Mesothelial cell of epicardium (in vitro differentiated cells): ENCODE measurements around the gene ATAD1. TPM values are rescaled to one million over a fixed set of nuclear protein-coding genes. Genes with fewer than 3 reads are reported as not detected.

ENCODE experiments used
- DNase-seq, 2 experiments: peaks; one replicate each; pipeline ENCODE4 v3.0.0; 2021; ENCODE audit warnings: low spot score in 2 of 2; ENCODE audit not compliant: unreplicated experiment in 2 of 2
- H3K27ac Mint-ChIP-seq: 2 replicates; pipeline ENCODE4 v1.8.0; 2021; ENCODE audit warnings: mixed read lengths
- H3K27me3 Mint-ChIP-seq: 2 replicates; pipeline ENCODE4 v1.8.0; 2021; ENCODE audit warnings: low read depth, mixed read lengths
- H3K36me3 Mint-ChIP-seq: 2 replicates; pipeline ENCODE4 v1.8.0; 2021; ENCODE audit warnings: mixed read lengths
- H3K4me1 Mint-ChIP-seq: 2 replicates; pipeline ENCODE4 v1.8.0; 2021; ENCODE audit warnings: mixed read lengths
- H3K4me3 Mint-ChIP-seq: 2 replicates; pipeline ENCODE4 v1.8.0; 2021; ENCODE audit warnings: mild to moderate bottlenecking, moderate library complexity, mixed read lengths
- H3K9me3 Mint-ChIP-seq: 2 replicates; pipeline ENCODE4 v1.8.0; 2021; ENCODE audit warnings: mixed read lengths
- CTCF ChIP-seq: fragments of 200-600 bp; sonication (generic); IDR thresholded peaks from one replicate; pipeline ENCODE4 v1.5.0; 2021; ENCODE audit warnings: antibody characterized with exemption; ENCODE audit not compliant: unreplicated experiment
- total RNA-seq: library from RNA; stranded (reverse); gene quantifications from 3 replicates; pipeline ENCODE4 v1.2.1, GENCODE V29; 2021

Gene ATAD1
- total RNA-seq, 1 donor from 2014 or later: 54.3 TPM

GRCh38 chr10:87863053-87863943 lies 45.3 kb upstream of the ATAD1 start, which contains the start of the genes KLLN and PTEN:
Gene KLLN (minus strand): TSS chr10:87863533. CDS start chr10:87862487, 1,046 bp downstream.
Gene PTEN (plus strand): TSS chr10:87863625. CDS start chr10:87864470, 845 bp downstream.
- H3K4me1 Mint-ChIP-seq: peaks cover 39% of the 10 kb centered on the region
- peak; percentile 80 to 91 for DNase-seq
- no peaks in the 10 kb centered on the region for H3K27me3 Mint-ChIP-seq
- H3K4me3 Mint-ChIP-seq: peak within 1 kb of the TSS; percentile 91
- peak within 1 kb of the TSS; percentile 96 for H3K27ac Mint-ChIP-seq
- TF ChIP-seq CTCF: no peak
- H3K36me3 Mint-ChIP-seq: no peaks in the 10 kb centered on the region
- no peaks in the 10 kb centered on the region for H3K9me3 Mint-ChIP-seq

GRCh38 chr10:87862679-87863052 lies 44.6 kb upstream of the ATAD1 start:
- no peak for TF ChIP-seq CTCF
- H3K27ac Mint-ChIP-seq: peak overlapping the region; percentile 96
- peak overlapping the region; percentile 91 for H3K4me3 Mint-ChIP-seq
- DNase-seq: no peak
- H3K36me3 Mint-ChIP-seq: no peaks in the 10 kb centered on the region
- H3K9me3 Mint-ChIP-seq: no peaks in the 10 kb centered on the region
- H3K27me3 Mint-ChIP-seq: no peaks in the 10 kb centered on the region
- H3K4me1 Mint-ChIP-seq: peaks cover 34% of the 10 kb centered on the region

GRCh38 chr10:87861953-87862678 lies 44.1 kb upstream of the ATAD1 start:
- peak overlapping the region; percentile 96 for H3K27ac Mint-ChIP-seq
- H3K4me1 Mint-ChIP-seq: peaks cover 30% of the 10 kb centered on the region
- DNase-seq: peak; percentile 70 to 88
- H3K9me3 Mint-ChIP-seq: no peaks in the 10 kb centered on the region
- H3K4me3 Mint-ChIP-seq: peak overlapping the region; percentile 91
- no peak for TF ChIP-seq CTCF
- no peaks in the 10 kb centered on the region for H3K27me3 Mint-ChIP-seq
- no peaks in the 10 kb centered on the region for H3K36me3 Mint-ChIP-seq

GRCh38 chr10:87861566-87861952 lies 43.5 kb upstream of the ATAD1 start:
- H3K9me3 Mint-ChIP-seq: no peaks in the 10 kb centered on the region
- peak in 1 of 2 experiments; percentile 23 for DNase-seq
- no peaks in the 10 kb centered on the region for H3K36me3 Mint-ChIP-seq
- peak overlapping the region; percentile 96 for H3K27ac Mint-ChIP-seq
- no peaks in the 10 kb centered on the region for H3K27me3 Mint-ChIP-seq
- H3K4me1 Mint-ChIP-seq: peaks cover 25% of the 10 kb centered on the region
- H3K4me3 Mint-ChIP-seq: peak overlapping the region; percentile 91
- no peak for TF ChIP-seq CTCF

- Mint-ChIP-seq H3K27ac (peak overlapping the region; percentile 96), H3K4me3 (peak overlapping the region; percentile 91), H3K4me1 (peaks cover 22% of the 10 kb centered on the region), H3K9me3 (no peaks in the 10 kb centered on the region), H3K36me3 (no peaks in the 10 kb centered on the region), H3K27me3 (no peaks in the 10 kb centered on the region)
- no peak for TF ChIP-seq CTCF
- no peak for DNase-seq
Observed at GRCh38 chr10:87860816-87861403, 42.9 kb upstream of the ATAD1 start.
